IPS-20b (cell line): ENCODE results near the gene CDK15.
"Not testable (repeated sequence)": the region's sequence is repeated elsewhere in the genome, so short reads cannot be mapped to it uniquely, and the experiment has no call there.

Source experiments
- H3K27ac ChIP-seq: one replicate; pipeline ENCODE4 v1.5.1; 2013; ENCODE audit warnings: low read length
- H3K27me3 ChIP-seq: 2 replicates; pipeline ENCODE4 v1.6.1; 2013; ENCODE audit warnings: mild to moderate bottlenecking, low read length, inconsistent platforms; ENCODE audit not compliant: insufficient read depth
- H3K36me3 ChIP-seq: 2 replicates; pipeline ENCODE4 v1.6.1; 2013; ENCODE audit warnings: low read depth, mild to moderate bottlenecking, inconsistent platforms, low read length, moderate library complexity; ENCODE audit not compliant: insufficient read depth
- H3K4me1 ChIP-seq: 2 replicates; pipeline ENCODE4 v1.6.1; 2013; ENCODE audit warnings: mild to moderate bottlenecking, control low read depth, inconsistent platforms, low read length, moderate library complexity; ENCODE audit not compliant: insufficient read depth
- H3K4me3 ChIP-seq: 2 replicates; pipeline ENCODE4 v1.5.1; 2013; ENCODE audit warnings: mild to moderate bottlenecking, low read length, inconsistent platforms
- H3K9ac ChIP-seq: 2 replicates; pipeline ENCODE4 v1.6.1; 2013; ENCODE audit warnings: low read depth, mild to moderate bottlenecking, inconsistent platforms, low read length, moderate library complexity
- H3K9me3 ChIP-seq: 2 replicates; pipeline ENCODE4 v1.6.1; 2013; ENCODE audit warnings: mild to moderate bottlenecking, low read depth, low read length, inconsistent platforms; ENCODE audit not compliant: insufficient read depth

CDK15 gene

GRCh38 chr2:201790989-201791388, 15.3 kb upstream of the CDK15 start:
- Histone ChIP-seq H3K27me3 (no peaks in the 10 kb centered on the region; the same call in 1 of the 2 replicates), H3K9me3 (no peaks in the 10 kb centered on the region), H3K36me3 (no peaks in the 10 kb centered on the region), H3K4me1 (no peaks in the 10 kb centered on the region), H3K27ac (no peak overlapping the region), H3K9ac (no peak overlapping the region), H3K4me3 (no peak overlapping the region)

- Histone ChIP-seq H3K27me3 (no peaks in the 10 kb centered on the region; the same call in 1 of the 2 replicates), H3K27ac (no peak overlapping the region), H3K36me3 (no peaks in the 10 kb centered on the region), H3K9ac (no peak overlapping the region), H3K4me1 (no peaks in the 10 kb centered on the region), H3K9me3 (no peaks in the 10 kb centered on the region), H3K4me3 (no peak overlapping the region)
Measured at GRCh38 chr2:201793631-201794030, 12.7 kb upstream of the CDK15 start.

- Histone ChIP-seq H3K27ac (no peak overlapping the region), H3K27me3 (no peaks in the 10 kb centered on the region; the same call in 1 of the 2 replicates), H3K4me1 (no peaks in the 10 kb centered on the region), H3K4me3 (no peak overlapping the region), H3K9ac (no peak overlapping the region), H3K9me3 (no peaks in the 10 kb centered on the region), H3K36me3 (no peaks in the 10 kb centered on the region)
Measured at GRCh38 chr2:201794294-201794693, 12.0 kb upstream of the CDK15 start.

- H3K4me1 ChIP-seq = no peaks in the 10 kb centered on the region
- no peaks in the 10 kb centered on the region for H3K9me3 ChIP-seq
- no peaks in the 10 kb centered on the region for H3K36me3 ChIP-seq
- no peak overlapping the region for H3K4me3 ChIP-seq
- no peak overlapping the region for H3K9ac ChIP-seq
- H3K27ac ChIP-seq = no peak overlapping the region
- H3K27me3 ChIP-seq = no peaks in the 10 kb centered on the region
Measured at GRCh38 chr2:201795607-201796477, 10.5 kb upstream of the CDK15 start.

- Histone ChIP-seq H3K4me3 (no peak overlapping the region), H3K36me3 (no peaks in the 10 kb centered on the region), H3K27me3 (no peaks in the 10 kb centered on the region), H3K9ac (no peak overlapping the region), H3K4me1 (no peaks in the 10 kb centered on the region), H3K27ac (no peak overlapping the region), H3K9me3 (no peaks in the 10 kb centered on the region)
Measured at GRCh38 chr2:201796478-201796865, 9.9 kb upstream of the CDK15 start.

GRCh38 chr2:201797175-201797840, 9.0 kb upstream of the CDK15 start:
- Histone ChIP-seq H3K36me3 (no peaks in the 10 kb centered on the region), H3K9me3 (no peaks in the 10 kb centered on the region), H3K27ac (no peak overlapping the region), H3K9ac (no peak overlapping the region), H3K4me1 (no peaks in the 10 kb centered on the region), H3K4me3 (no peak overlapping the region), H3K27me3 (no peaks in the 10 kb centered on the region)

GRCh38 chr2:201798252-201798913, 8.0 kb upstream of the CDK15 start:
- no peak overlapping the region for H3K9ac ChIP-seq
- no peaks in the 10 kb centered on the region for H3K27me3 ChIP-seq
- no peak overlapping the region for H3K4me3 ChIP-seq
- H3K27ac ChIP-seq = no peak overlapping the region
- H3K36me3 ChIP-seq = no peaks in the 10 kb centered on the region
- H3K9me3 ChIP-seq = no peaks in the 10 kb centered on the region
- H3K4me1 ChIP-seq = no peaks in the 10 kb centered on the region

GRCh38 chr2:201798914-201799285, 7.4 kb upstream of the CDK15 start:
- not testable (repeated sequence) for H3K4me3 ChIP-seq, H3K36me3 ChIP-seq, H3K27ac ChIP-seq, H3K9me3 ChIP-seq, H3K9ac ChIP-seq, H3K4me1 ChIP-seq, H3K27me3 ChIP-seq

- Histone ChIP-seq H3K4me1 (peaks cover 10% of the 10 kb centered on the region; the same call in 1 of the 2 replicates), H3K4me3 (no peak overlapping the region), H3K9ac (no peak overlapping the region), H3K27me3 (peaks cover 23% of the 10 kb centered on the region), H3K36me3 (no peaks in the 10 kb centered on the region), H3K27ac (no peak overlapping the region), H3K9me3 (no peaks in the 10 kb centered on the region)
Measured at GRCh38 chr2:201807452-201807999, 1.2 kb downstream of the CDK15 start.

GRCh38 chr2:201808027-201808426, 1.7 kb downstream of the CDK15 start:
- Histone ChIP-seq H3K27me3 (peaks cover 23% of the 10 kb centered on the region), H3K27ac (no peak overlapping the region), H3K4me3 (no peak overlapping the region), H3K36me3 (no peaks in the 10 kb centered on the region), H3K9me3 (no peaks in the 10 kb centered on the region), H3K4me1 (peaks cover 10% of the 10 kb centered on the region; the same call in 1 of the 2 replicates), H3K9ac (no peak overlapping the region)

- H3K9ac ChIP-seq = no peak overlapping the region
- H3K36me3 ChIP-seq = no peaks in the 10 kb centered on the region
- peaks cover 10% of the 10 kb centered on the region; the same call in 1 of the 2 replicates for H3K4me1 ChIP-seq
Measured at GRCh38 chr2:201809633-201810032, 3.3 kb downstream of the CDK15 start.

More at GRCh38 chr2:201809633-201810032, 3.3 kb downstream of the CDK15 start:
- Histone ChIP-seq H3K27ac (no peak overlapping the region), H3K4me3 (no peak overlapping the region), H3K27me3 (peaks cover 23% of the 10 kb centered on the region), H3K9me3 (no peaks in the 10 kb centered on the region)
